ENCODE results near the gene PTPN22.

GRCh38 chr1:113836534-113836933 is 35.0 kb downstream of the PTPN22 start:
- TF ChIP-seq PTBP1 (IDR thresholded peaks at IDR 0.05; ENCODE audit: low read depth, low read length) = no peak
- TF ChIP-seq ZFPM2 (CRISPR knock-in tag; IDR thresholded peaks at IDR 0.05) = no peak
- TF ChIP-seq MYC (IDR thresholded peaks at IDR 0.05; ENCODE audit: low read depth, low read length) = no peak
- TF ChIP-seq MYC (CRISPR knock-in tag; IDR thresholded peaks at IDR 0.05; ENCODE audit: borderline replicate concordance, low read depth) = no peak
- no peak for TF ChIP-seq XRCC5 (IDR thresholded peaks at IDR 0.05; ENCODE audit: low read depth, low read length)
- no peak for TF ChIP-seq HDAC2 (IDR thresholded peaks at IDR 0.05)
- TF ChIP-seq, protein P1, sequence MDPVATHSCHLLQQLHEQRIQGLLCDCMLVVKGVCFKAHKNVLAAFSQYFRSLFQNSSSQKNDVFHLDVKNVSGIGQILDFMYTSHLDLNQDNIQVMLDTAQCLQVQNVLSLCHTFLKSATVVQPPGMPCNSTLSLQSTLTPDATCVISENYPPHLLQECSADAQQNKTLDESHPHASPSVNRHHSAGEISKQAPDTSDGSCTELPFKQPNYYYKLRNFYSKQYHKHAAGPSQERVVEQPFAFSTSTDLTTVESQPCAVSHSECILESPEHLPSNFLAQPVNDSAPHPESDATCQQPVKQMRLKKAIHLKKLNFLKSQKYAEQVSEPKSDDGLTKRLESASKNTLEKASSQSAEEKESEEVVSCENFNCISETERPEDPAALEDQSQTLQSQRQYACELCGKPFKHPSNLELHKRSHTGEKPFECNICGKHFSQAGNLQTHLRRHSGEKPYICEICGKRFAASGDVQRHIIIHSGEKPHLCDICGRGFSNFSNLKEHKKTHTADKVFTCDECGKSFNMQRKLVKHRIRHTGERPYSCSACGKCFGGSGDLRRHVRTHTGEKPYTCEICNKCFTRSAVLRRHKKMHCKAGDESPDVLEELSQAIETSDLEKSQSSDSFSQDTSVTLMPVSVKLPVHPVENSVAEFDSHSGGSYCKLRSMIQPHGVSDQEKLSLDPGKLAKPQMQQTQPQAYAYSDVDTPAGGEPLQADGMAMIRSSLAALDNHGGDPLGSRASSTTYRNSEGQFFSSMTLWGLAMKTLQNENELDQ (CRISPR knock-in tag; IDR thresholded peaks at IDR 0.05; ENCODE audit: borderline replicate concordance) = no peak
- TF ChIP-seq ZNF239 (CRISPR knock-in tag; IDR thresholded peaks at IDR 0.05) = no peak
- no peak for TF ChIP-seq CGGBP1 (CRISPR knock-in tag; IDR thresholded peaks at IDR 0.05)
- TF ChIP-seq ZNF644 (tag; IDR thresholded peaks at IDR 0.05; ENCODE audit: low read depth) = no peak
- TF ChIP-seq DMBX1 (CRISPR knock-in tag; IDR thresholded peaks at IDR 0.05; ENCODE audit: borderline replicate concordance) = no peak
- TF ChIP-seq SAFB2 (IDR thresholded peaks at IDR 0.05; ENCODE audit: borderline replicate concordance, low read depth, low read length, severe bottlenecking) = no peak
- TF ChIP-seq ZNF830 (CRISPR knock-in tag; IDR thresholded peaks at IDR 0.05) = no peak
- no peak for TF ChIP-seq ATF3 (IDR thresholded peaks at IDR 0.05)
- TF ChIP-seq ATF3 (CRISPR knock-in tag; conservative IDR thresholded peaks at IDR 0.05) = no peak

All from K562 (cell line).